Measurements from ENCODE around the gene CDHR3. TPM values are rescaled to one million over a fixed set of nuclear protein-coding genes. Genes with fewer than 3 reads are reported as not detected.

Gene CDHR3
- total RNA-seq, 1 experiment from 2014 or later, result 19.1 TPM

DNA sequence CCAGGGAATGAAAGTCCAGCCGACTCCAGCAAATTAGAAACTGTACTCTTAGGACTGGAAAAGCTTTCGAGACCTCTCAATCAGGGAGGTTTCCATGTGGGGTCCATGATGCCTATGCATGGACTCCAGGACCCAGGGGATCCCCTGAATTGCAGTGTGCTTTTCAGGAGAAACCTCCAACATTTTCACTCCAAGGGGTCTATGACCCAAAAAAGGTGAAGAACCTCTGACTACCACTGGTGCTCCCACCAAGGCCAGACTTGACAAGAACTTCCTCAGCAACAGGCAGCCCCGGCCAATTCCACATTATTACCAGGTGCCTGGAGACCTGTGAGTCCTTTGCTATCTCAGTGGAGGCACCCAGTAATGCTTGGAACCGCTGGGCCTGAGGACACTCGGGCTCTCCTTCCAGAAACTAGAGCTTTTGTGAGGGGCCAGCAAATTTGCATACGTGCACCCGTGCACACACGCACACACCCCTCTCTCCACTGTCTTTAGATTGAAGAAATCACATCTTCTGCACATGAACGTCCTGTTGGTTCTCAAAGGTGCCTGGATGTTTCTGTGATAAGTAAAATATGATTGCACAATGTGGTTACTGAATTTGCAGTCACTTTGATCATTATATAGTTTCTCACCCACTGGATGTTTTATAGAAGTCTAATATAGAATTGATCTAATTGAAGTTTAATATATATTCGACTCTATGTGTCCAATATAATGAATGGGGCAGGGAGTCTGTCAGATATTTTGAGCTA, 94.3 kb downstream of the CDHR3 start (continued):
- TF ChIP-seq, protein P1, sequence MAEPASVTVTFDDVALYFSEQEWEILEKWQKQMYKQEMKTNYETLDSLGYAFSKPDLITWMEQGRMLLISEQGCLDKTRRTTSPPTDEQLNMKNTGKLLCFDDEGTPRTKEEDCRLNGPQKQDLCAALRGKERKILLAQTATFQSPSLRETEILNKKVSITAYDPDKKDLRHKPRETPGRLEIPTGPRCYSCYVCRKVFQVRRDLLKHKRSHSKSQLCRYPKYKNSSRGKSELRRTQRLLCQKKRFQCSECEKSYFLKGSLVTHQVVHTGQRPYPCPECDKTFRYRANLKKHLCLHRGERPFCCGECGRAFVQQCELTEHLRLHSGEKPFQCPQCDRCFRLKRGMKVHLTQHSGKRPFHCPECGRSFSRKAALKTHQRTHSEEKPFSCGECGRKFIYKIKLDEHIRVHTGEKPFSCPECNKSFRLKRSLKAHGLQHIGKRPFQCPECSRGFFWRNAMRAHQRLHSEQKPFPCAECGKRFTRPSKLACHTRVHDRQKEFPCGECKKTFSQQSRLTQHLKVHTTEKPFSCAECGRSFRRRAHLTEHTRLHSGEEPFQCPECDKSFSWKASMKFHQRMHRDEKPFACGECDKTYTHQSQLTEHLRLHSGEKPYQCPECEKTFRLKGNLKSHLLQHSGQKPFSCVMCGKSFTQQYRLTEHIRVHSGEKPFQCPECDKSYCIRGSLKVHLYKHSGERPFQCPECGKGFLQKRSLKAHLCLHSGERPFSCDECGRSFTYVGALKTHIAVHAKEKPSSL (CRISPR knock-in tag; conservative IDR thresholded peaks at IDR 0.05), result no peak

DNA sequence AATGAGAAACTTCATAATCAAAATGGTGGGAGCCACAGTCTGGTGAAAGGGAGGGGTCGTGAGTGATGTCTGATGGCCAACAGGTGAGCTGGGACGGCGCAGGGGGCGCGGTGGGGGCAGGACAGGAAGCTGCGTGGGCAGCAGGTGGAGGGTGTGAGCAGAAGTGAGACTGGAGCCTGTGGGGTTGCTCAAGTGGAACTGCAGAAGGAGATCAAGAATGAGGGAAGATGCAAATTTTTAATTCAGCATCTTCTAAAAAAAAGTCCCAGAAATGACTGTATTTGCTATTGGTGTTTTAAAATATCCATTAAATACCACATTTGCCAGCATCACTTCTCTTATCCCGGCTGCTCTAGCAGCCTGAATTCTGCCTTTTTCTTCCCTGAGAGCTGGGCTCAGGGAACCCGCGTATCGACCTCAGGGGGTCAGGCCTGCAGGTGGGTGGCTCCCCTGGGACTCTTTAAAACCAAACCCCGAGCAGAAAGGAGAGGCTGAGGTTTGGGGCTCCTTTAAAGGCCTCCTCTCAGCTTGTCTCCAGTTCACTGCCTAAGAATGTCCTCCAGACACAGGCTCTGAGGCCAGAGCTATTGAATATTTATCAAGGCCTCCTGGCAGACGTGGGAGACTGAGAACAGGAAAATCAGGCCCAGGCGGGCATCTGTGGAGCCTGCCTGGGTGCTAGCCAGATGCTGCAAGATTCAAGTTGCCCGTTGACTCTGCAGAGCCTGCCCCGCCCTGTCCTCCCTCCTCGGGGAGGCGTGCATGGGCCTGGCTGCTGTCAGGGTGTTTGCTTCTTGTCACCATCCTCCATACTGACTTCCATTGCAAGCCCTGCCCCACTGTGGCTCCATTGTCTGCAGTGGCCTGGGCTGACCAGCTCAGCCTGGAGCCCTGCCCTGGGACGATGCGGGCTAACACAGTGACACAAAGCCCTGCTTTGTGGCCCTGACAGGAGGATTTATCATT, 95.2 kb downstream of the CDHR3 start:
- peaks cover 3% of the 10 kb centered on the region; the same call in 1 of the 2 replicates for H3K27me3 Mint-ChIP-seq (ENCODE audit: low read depth)
- POLR2A ChIA-PET, result interaction anchor here (0.9 kb wide), 1 partner anchor 37 kb away, joined by 3 read pairs; no protein-coding TSS in a partner anchor
- peaks cover 11% of the 10 kb centered on the region for H3K36me3 Mint-ChIP-seq
- no peak overlapping the region for H3K27ac Mint-ChIP-seq
- no peak overlapping the region for H3K4me3 Mint-ChIP-seq
- DNase-seq (ENCODE audit: low spot score) (no peak), ATAC-seq (no peak)
- H3K4me1 Mint-ChIP-seq, result peaks cover 30% of the 10 kb centered on the region
- peaks cover 16% of the 10 kb centered on the region for H3K9me3 Mint-ChIP-seq
- TF ChIP-seq SMAD3 (CRISPR knock-in tag; IDR thresholded peaks at IDR 0.05; ENCODE audit: borderline replicate concordance) (peak; percentile 27; the same call in 1 of the 2 replicates), ATF1 (CRISPR knock-in tag; IDR thresholded peaks at IDR 0.05) (no peak)
- CTCF ChIA-PET, result interaction anchor here (0.6 to 4.4 kb wide), 4 partner anchors 18 to 99 kb away, joined by 3 to 44 read pairs (median 4); no protein-coding TSS in a partner anchor

DNA sequence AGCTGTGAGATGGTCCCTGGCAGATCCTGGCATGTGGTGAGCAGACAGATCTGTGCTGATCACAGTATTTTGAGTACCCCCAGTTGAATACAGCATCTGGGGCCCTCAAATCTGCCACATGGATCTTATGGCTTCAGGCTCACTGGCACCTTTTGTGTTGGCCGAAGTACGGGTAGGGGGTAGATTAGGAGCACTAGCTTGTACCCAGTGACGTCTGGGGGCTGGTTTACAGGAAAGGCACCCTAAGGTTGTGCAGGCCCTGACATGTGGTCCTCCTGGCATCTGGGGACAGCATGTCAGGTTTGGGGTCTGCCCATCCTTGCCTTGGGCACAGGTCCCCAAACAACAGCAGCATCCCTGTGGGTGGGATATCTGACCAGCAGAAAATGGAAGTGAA, 95.9 kb downstream of the CDHR3 start:
- Mint-ChIP-seq H3K36me3 (peaks cover 11% of the 10 kb centered on the region), H3K9me3 (peaks cover 16% of the 10 kb centered on the region), H3K4me1 (peaks cover 32% of the 10 kb centered on the region), H3K27me3 (ENCODE audit: low read depth) (peaks cover 3% of the 10 kb centered on the region; the same call in 1 of the 2 replicates), H3K4me3 (no peak overlapping the region), H3K27ac (no peak overlapping the region)
- POLR2A ChIA-PET, result no interaction called here
- ATAC-seq, result no peak
- no peak for DNase-seq (ENCODE audit: low spot score)
- CTCF ChIA-PET, result interaction anchor here (0.9 to 4.4 kb wide), 3 partner anchors 92 to 98 kb away, joined by 3 to 44 read pairs (median 5); no protein-coding TSS in a partner anchor
- TF ChIP-seq, protein P2, sequence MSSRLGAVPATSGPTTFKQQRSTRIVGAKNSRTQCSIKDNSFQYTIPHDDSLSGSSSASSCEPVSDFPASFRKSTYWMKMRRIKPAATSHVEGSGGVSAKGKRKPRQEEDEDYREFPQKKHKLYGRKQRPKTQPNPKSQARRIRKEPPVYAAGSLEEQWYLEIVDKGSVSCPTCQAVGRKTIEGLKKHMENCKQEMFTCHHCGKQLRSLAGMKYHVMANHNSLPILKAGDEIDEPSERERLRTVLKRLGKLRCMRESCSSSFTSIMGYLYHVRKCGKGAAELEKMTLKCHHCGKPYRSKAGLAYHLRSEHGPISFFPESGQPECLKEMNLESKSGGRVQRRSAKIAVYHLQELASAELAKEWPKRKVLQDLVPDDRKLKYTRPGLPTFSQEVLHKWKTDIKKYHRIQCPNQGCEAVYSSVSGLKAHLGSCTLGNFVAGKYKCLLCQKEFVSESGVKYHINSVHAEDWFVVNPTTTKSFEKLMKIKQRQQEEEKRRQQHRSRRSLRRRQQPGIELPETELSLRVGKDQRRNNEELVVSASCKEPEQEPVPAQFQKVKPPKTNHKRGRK (CRISPR knock-in tag; IDR thresholded peaks at IDR 0.05; ENCODE audit: borderline replicate concordance), result no peak
- TF ChIP-seq OVOL2 (CRISPR knock-in tag; IDR thresholded peaks at IDR 0.05; ENCODE audit: borderline replicate concordance) (no peak), JUN (CRISPR knock-in tag; IDR thresholded peaks at IDR 0.05) (no peak), JAZF1 (CRISPR knock-in tag; IDR thresholded peaks at IDR 0.05) (no peak), ETV6 (CRISPR knock-in tag; IDR thresholded peaks at IDR 0.05) (no peak), NR3C1 (CRISPR knock-in tag; conservative IDR thresholded peaks at IDR 0.05; ENCODE audit: low read depth) (no peak), SMAD3 (CRISPR knock-in tag; IDR thresholded peaks at IDR 0.05; ENCODE audit: borderline replicate concordance) (no peak)
- TF ChIP-seq, protein P3, sequence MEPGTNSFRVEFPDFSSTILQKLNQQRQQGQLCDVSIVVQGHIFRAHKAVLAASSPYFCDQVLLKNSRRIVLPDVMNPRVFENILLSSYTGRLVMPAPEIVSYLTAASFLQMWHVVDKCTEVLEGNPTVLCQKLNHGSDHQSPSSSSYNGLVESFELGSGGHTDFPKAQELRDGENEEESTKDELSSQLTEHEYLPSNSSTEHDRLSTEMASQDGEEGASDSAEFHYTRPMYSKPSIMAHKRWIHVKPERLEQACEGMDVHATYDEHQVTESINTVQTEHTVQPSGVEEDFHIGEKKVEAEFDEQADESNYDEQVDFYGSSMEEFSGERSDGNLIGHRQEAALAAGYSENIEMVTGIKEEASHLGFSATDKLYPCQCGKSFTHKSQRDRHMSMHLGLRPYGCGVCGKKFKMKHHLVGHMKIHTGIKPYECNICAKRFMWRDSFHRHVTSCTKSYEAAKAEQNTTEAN (CRISPR knock-in tag; IDR thresholded peaks at IDR 0.05), result no peak
- TF ChIP-seq, protein P4, sequence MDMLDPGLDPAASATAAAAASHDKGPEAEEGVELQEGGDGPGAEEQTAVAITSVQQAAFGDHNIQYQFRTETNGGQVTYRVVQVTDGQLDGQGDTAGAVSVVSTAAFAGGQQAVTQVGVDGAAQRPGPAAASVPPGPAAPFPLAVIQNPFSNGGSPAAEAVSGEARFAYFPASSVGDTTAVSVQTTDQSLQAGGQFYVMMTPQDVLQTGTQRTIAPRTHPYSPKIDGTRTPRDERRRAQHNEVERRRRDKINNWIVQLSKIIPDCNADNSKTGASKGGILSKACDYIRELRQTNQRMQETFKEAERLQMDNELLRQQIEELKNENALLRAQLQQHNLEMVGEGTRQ (CRISPR knock-in tag; IDR thresholded peaks at IDR 0.05), result no peak
- TF ChIP-seq, protein P1 (CRISPR knock-in tag; conservative IDR thresholded peaks at IDR 0.05), result no peak
